HepG2 (cell line): ENCODE data around the gene NAA15. TPM values are rescaled to one million over a fixed set of nuclear protein-coding genes. Genes with fewer than 3 reads are reported as not detected.

Experiments used
- ATAC-seq: fragments of 200-7000 bp; cut with Tn5 transposase; 3 replicates; pipeline ENCODE4 v1.9.1; 2020; ENCODE audit warnings: mild to moderate bottlenecking, moderate library complexity
- BruUV-seq: library from RNA; stranded (reverse); fragments of 400-500 nt; replicated peaks from 2 replicates; lab custom pipeline; 2021; lab: Mats Ljungman, UMichigan
- CTCF ChIA-PET: fragments of 300-600 bp; formaldehyde crosslinking; extraction: SDS; loops from one replicate; lab custom pipeline; 2021; ENCODE audit warnings: low total read pairs, inconsistent platforms, low intra/inter-chr PET ratio; lab: Yijun Ruan, JAX
- POLR2A ChIA-PET: fragments of 350-600 bp; sonication (Branson Sonifier 250); formaldehyde crosslinking; loops from one replicate; lab custom pipeline; 2020; ENCODE audit warnings: antibody characterized with exemption, inconsistent platforms; lab: Yijun Ruan, JAX
- DNase-seq: peaks from one replicate; pipeline ENCODE4 v3.0.0-alpha.2; 2015; ENCODE audit warnings: low spot score
- FAIRE-seq: peaks from 3 replicates; lab custom pipeline; 2011; peaks lifted over from hg19 to GRCh38; lab: Jason Lieb, UNC
- H2AFZ ChIP-seq: one replicate; pipeline ENCODE4 v1.6.1; 2011; ENCODE audit warnings: low read length, inconsistent platforms
- H3K27ac ChIP-seq: fragments of 300-600 bp; 3 replicates; pipeline ENCODE4 v1.8.0; 2011; ENCODE audit warnings: mixed run types, mild to moderate bottlenecking, mixed read lengths, low read length, inconsistent platforms; ENCODE audit not compliant: insufficient read depth; ENCODE audit errors: extremely low read length
- H3K27me3 ChIP-seq, 2 experiments: fragments of 200-600 bp in 1 of 2; 2 replicates in 1 of 2; 3 replicates in 1 of 2; pipeline versions ENCODE4 v1.6.0 to v1.8.0; 2011; ENCODE audit warnings: low read length in 2 of 2, mild to moderate bottlenecking in 2 of 2, moderate library complexity in 2 of 2, inconsistent platforms in 1 of 2; ENCODE audit not compliant: insufficient read depth in 2 of 2, control insufficient read depth in 1 of 2
- H3K36me3 ChIP-seq, 2 experiments: fragments of 200-600 bp in 1 of 2; replicated peaks in 1 of 2; 2 replicates in 1 of 2; 3 replicates in 1 of 2; pipeline versions ENCODE4 v1.5.1 to v1.8.0; 2011; ENCODE audit warnings: low read length in 2 of 2, inconsistent platforms in 1 of 2; ENCODE audit not compliant: insufficient read depth in 2 of 2, control insufficient read depth in 1 of 2
- H3K4me1 ChIP-seq: 2 replicates; pipeline ENCODE4 v1.5.1; 2012; ENCODE audit warnings: low read length, inconsistent platforms; ENCODE audit not compliant: insufficient read depth
- H3K4me2 ChIP-seq: 2 replicates; pipeline ENCODE4 v1.6.0; 2011; ENCODE audit warnings: low read depth, low read length, inconsistent platforms
- H3K4me3 ChIP-seq, 3 experiments: fragments of 200-600 bp in 1 of 3; sonication (generic), shearing (Covaris generic) in 1 of 3; replicated peaks in 1 of 3; 2 replicates each; pipeline ENCODE4 v1.5.1; 2011 to 2016; ENCODE audit warnings: low read length in 3 of 3, inconsistent platforms in 2 of 3, low read depth in 2 of 3, mild to moderate bottlenecking in 2 of 3, control low read depth in 1 of 3, mixed read lengths in 1 of 3; ENCODE audit not compliant: insufficient read depth in 1 of 3
- H3K79me2 ChIP-seq: one replicate; pipeline ENCODE4 v1.6.1; 2011; ENCODE audit warnings: low read length, inconsistent platforms; ENCODE audit not compliant: insufficient read depth
- H3K9ac ChIP-seq: 2 replicates; pipeline ENCODE4 v1.6.0; 2011; ENCODE audit warnings: mild to moderate bottlenecking, low read depth, low read length, inconsistent platforms; ENCODE audit not compliant: insufficient read depth
- H3K9me3 ChIP-seq: 2 replicates; pipeline ENCODE4 v1.5.1; 2012; ENCODE audit warnings: mild to moderate bottlenecking, low read length
- H4K20me1 ChIP-seq: 2 replicates; pipeline ENCODE4 v1.6.0; 2011; ENCODE audit warnings: inconsistent platforms, mild to moderate bottlenecking, low read length, moderate library complexity; ENCODE audit not compliant: insufficient read depth
- AGO1 ChIP-seq: fragments of 200-400 bp; formaldehyde crosslinking; IDR thresholded peaks from 2 replicates; pipeline ENCODE4 v1.6.1; 2017; ENCODE audit warnings: mild to moderate bottlenecking, low read depth, low read length, moderate library complexity; ENCODE audit not compliant: poor library complexity, severe bottlenecking
- ARID2 ChIP-seq: sonication (generic); formaldehyde crosslinking; IDR thresholded peaks from 2 replicates; pipeline ENCODE4 v1.8.1; 2022; ENCODE audit warnings: mild to moderate bottlenecking, missing genetic modification reagents, borderline replicate concordance
- BRD4 ChIP-seq: sonication (generic); formaldehyde crosslinking; IDR thresholded peaks from 2 replicates; pipeline ENCODE4 v1.4.0; 2020; ENCODE audit warnings: missing genetic modification reagents
- EZH2 ChIP-seq: conservative IDR thresholded peaks from 2 replicates; pipeline ENCODE4 v1.6.1; 2012; ENCODE audit warnings: mild to moderate bottlenecking, low read depth, low read length, moderate library complexity
- FOXP1 ChIP-seq, 2 experiments: fragments of 450-650 bp in 1 of 2; IDR thresholded peaks; 2 replicates each; pipeline ENCODE4 v1.6.1; 2017 to 2018; ENCODE audit warnings: antibody characterized with exemption in 1 of 2
- GPBP1L1 ChIP-seq: sonication (generic); formaldehyde crosslinking; IDR thresholded peaks from 2 replicates; pipeline ENCODE4 v1.5.0; 2020; ENCODE audit warnings: mild to moderate bottlenecking, missing genetic modification reagents
- HCFC1 ChIP-seq: fragments of 150-350 bp; IDR thresholded peaks from 2 replicates; pipeline ENCODE4 v1.6.1; 2014; ENCODE audit warnings: low read depth, low read length
- HNRNPLL ChIP-seq: fragments of 200-400 bp; formaldehyde crosslinking; IDR thresholded peaks from 2 replicates; pipeline ENCODE4 v1.6.1; 2017; ENCODE audit warnings: mild to moderate bottlenecking, low read depth, low read length; ENCODE audit not compliant: poor library complexity, severe bottlenecking
- ISL2 ChIP-seq: sonication (generic); formaldehyde crosslinking; IDR thresholded peaks from 2 replicates; pipeline ENCODE4 v1.5.0; 2020; ENCODE audit warnings: missing genetic modification reagents
- KLF13 ChIP-seq: sonication (generic); formaldehyde crosslinking; IDR thresholded peaks from 2 replicates; pipeline ENCODE4 v1.4.0; 2020; ENCODE audit warnings: mild to moderate bottlenecking, missing genetic modification reagents
- KMT2B ChIP-seq: IDR thresholded peaks from 2 replicates; pipeline ENCODE4 v1.6.1; 2016; ENCODE audit warnings: missing genetic modification reagents, missing compliant biosample characterization
- MLLT10 ChIP-seq: sonication (generic); formaldehyde crosslinking; IDR thresholded peaks from 2 replicates; pipeline ENCODE4 v1.4.0; 2020; ENCODE audit warnings: missing genetic modification reagents
- PLRG1 ChIP-seq: fragments of 450-650 bp; conservative IDR thresholded peaks from 2 replicates; pipeline ENCODE4 v1.6.1; 2016
- PTBP1 ChIP-seq: fragments of 200-400 bp; formaldehyde crosslinking; IDR thresholded peaks from 2 replicates; pipeline ENCODE4 v1.6.1; 2018; ENCODE audit warnings: low read length, low read depth; ENCODE audit not compliant: poor library complexity, severe bottlenecking
- SMAD3 ChIP-seq: sonication (generic); formaldehyde crosslinking; IDR thresholded peaks from 2 replicates; pipeline ENCODE4 v1.4.0; 2020; ENCODE audit warnings: missing genetic modification reagents
- TMF1 ChIP-seq: sonication (generic); formaldehyde crosslinking; IDR thresholded peaks from 2 replicates; pipeline ENCODE4 v1.8.1; 2022; ENCODE audit warnings: low read depth, missing genetic modification reagents
- ZFP36 ChIP-seq: fragments of 150-350 bp; IDR thresholded peaks from 2 replicates; pipeline ENCODE4 v1.6.1; 2018; ENCODE audit warnings: borderline replicate concordance, low read length, low read depth; ENCODE audit not compliant: partially characterized antibody
- ZMYM3 ChIP-seq: sonication (generic); formaldehyde crosslinking; IDR thresholded peaks from 2 replicates; pipeline ENCODE4 v1.5.1; 2020; ENCODE audit warnings: mild to moderate bottlenecking, missing genetic modification reagents
- ZNF501 ChIP-seq: sonication (generic); formaldehyde crosslinking; IDR thresholded peaks from 2 replicates; pipeline ENCODE4 v1.5.1; 2020; ENCODE audit warnings: mild to moderate bottlenecking, moderate library complexity, missing genetic modification reagents
- WGBS: methylation state at CpG from one replicate; pipeline ENCODE4 v1.1.6; 2017; ENCODE audit warnings: low lambda C conversion rate; 5-methylcytosine and 5-hydroxymethylcytosine counted together
- in situ Hi-C: cut with HindIII; loops from 2 replicates; pipeline ENCODE4 v1.10.0; 2017; ENCODE audit warnings: low pct_unique_long_range_greater_than_20kb; ENCODE audit not compliant: extremely low pct_ligation_motif_present
- intact Hi-C: fragments of 100-400 bp; cut with micrococcal nuclease; formaldehyde crosslinking; loops from one replicate; pipeline ENCODE4 v1.10.0; 2022; ENCODE audit not compliant: unreplicated experiment
- polyA plus RNA-seq, 8 experiments: library from polyadenylated mRNA; depleted of rRNA in 3 of 8; stranded (reverse) in 7 of 8; unstranded in 1 of 8; fragments of >200 nt; fragmentation: Illumina TruSeq in 4 of 8; extraction: Trizol in 4 of 8; gene quantifications; 2 replicates each; pipeline versions ENCODE4 v1.2.1 to v1.2.3, GENCODE V29; 2011 to 2016; ENCODE audit warnings: low read depth in 4 of 8, missing spikeins in 1 of 8, mixed read lengths in 1 of 8; ENCODE audit not compliant: insufficient read depth in 1 of 8
- total RNA-seq, 5 experiments: library from RNA; depleted of rRNA; stranded (reverse); fragments of >200 nt; fragmentation: Illumina TruSeq; extraction: Trizol; gene quantifications; 2 replicates each; pipeline ENCODE4 v1.2.3, GENCODE V29; 2016; ENCODE audit warnings: low read depth in 1 of 5

NAA15 gene
- total and polyA plus RNA-seq, 2 of the 13 experiments (the other 11 are each of a cell fraction or from before 2014, with no cell fraction given) = 6.2 to 50.2 TPM

- H3K79me2 ChIP-seq = no peaks in the 10 kb centered on the region
- no peak overlapping the region for H3K27ac ChIP-seq
- H3K4me3 ChIP-seq = no peak overlapping the region
- FAIRE-seq (no peak), ATAC-seq (no peak), DNase-seq (no peak)
- intact Hi-C loops = no loop called here
- no peak overlapping the region for H3K9ac ChIP-seq
- no peaks in the 10 kb centered on the region for H3K27me3 ChIP-seq
- WGBS = 94% methylated on average over 3 of the region's 3 CpGs
- no peaks in the 10 kb centered on the region for H3K36me3 ChIP-seq
- H2AFZ ChIP-seq = no peak overlapping the region
- no peak overlapping the region for H3K4me2 ChIP-seq
- 0 out of 2 replicates have a peak, but pooled peaks cover 7% of the 10 kb centered on the region for H3K4me1 ChIP-seq
- TF ChIP-seq ARID2 (no peak), EZH2 (no peak), ISL2 (no peak), MLLT10 (CRISPR knock-in tag) (no peak), KMT2B (CRISPR knock-in tag) (no peak), PTBP1 (no peak), GPBP1L1 (CRISPR knock-in tag) (no peak), ZMYM3 (CRISPR knock-in tag) (no peak), ZNF501 (CRISPR knock-in tag) (no peak)
- no TSS peak for BruUV-seq
- ChIA-PET POLR2A (no interaction called here), CTCF (no interaction called here)
- no peaks in the 10 kb centered on the region for H4K20me1 ChIP-seq
- H3K9me3 ChIP-seq = no peaks in the 10 kb centered on the region
- in situ Hi-C loops = no loop called here
Measured at GRCh38 chr4:139403462-139403861, 102.2 kb downstream of the NAA15 start.

GRCh38 chr4:139410312-139410711 is 109.0 kb downstream of the NAA15 start:
- POLR2A ChIA-PET = no interaction called here
- intact Hi-C loops = no loop called here
- no peaks in the 10 kb centered on the region for H3K36me3 ChIP-seq
- TF ChIP-seq ZFP36 (no peak), BRD4 (CRISPR knock-in tag) (no peak), PLRG1 (no peak), HCFC1 (no peak), TMF1 (CRISPR knock-in tag) (no peak), AGO1 (no peak), HNRNPLL (no peak), SMAD3 (no peak), KLF13 (CRISPR knock-in tag) (no peak), FOXP1 (IDR thresholded peaks at IDR 0.05) (no peak), FOXP1 (CRISPR knock-in tag; IDR thresholded peaks at IDR 0.05) (no peak)

More at GRCh38 chr4:139410312-139410711, 109.0 kb downstream of the NAA15 start:
- Histone ChIP-seq H3K4me1 (0 out of 2 replicates have a peak, but pooled peaks cover 10% of the 10 kb centered on the region), H2AFZ (no peak overlapping the region), H3K27me3 (no peaks in the 10 kb centered on the region), H3K27ac (no peak overlapping the region), H3K4me3 (no peak overlapping the region), H3K4me2 (no peak overlapping the region), H3K9ac (no peak overlapping the region), H4K20me1 (no peaks in the 10 kb centered on the region), H3K79me2 (no peaks in the 10 kb centered on the region), H3K9me3 (no peaks in the 10 kb centered on the region)
- in situ Hi-C loops = loop anchor here (10.0 kb wide), 1 partner anchor 94 kb away; no protein-coding TSS in a partner anchor
- DNase-seq (no peak), FAIRE-seq (no peak), ATAC-seq (no peak)
- CTCF ChIA-PET = no interaction called here
- no TSS peak for BruUV-seq
